Mesenchymal stem cell (in vitro differentiated cells and primary cell): ENCODE measurements around the gene SUGCT.

Experiments used
- DNase-seq: peaks from one replicate; pipeline ENCODE4 v3.0.0-alpha.2; 2013
- H2AFZ ChIP-seq: one replicate; pipeline ENCODE4 v1.6.1; 2013; ENCODE audit warnings: low read depth, mild to moderate bottlenecking, control low read depth, inconsistent platforms, low read length, moderate library complexity
- H2AK5ac ChIP-seq: 2 replicates; pipeline ENCODE4 v1.6.1; 2013; ENCODE audit warnings: low read length, moderate library complexity, mild to moderate bottlenecking, inconsistent platforms; ENCODE audit not compliant: severe bottlenecking
- H2BK120ac ChIP-seq: one replicate; pipeline ENCODE4 v1.6.1; 2013; ENCODE audit warnings: low read depth, mild to moderate bottlenecking, inconsistent platforms, low read length, moderate library complexity
- H2BK12ac ChIP-seq, 2 experiments: one replicate each; pipeline ENCODE4 v1.6.1; 2013; ENCODE audit warnings: inconsistent platforms in 2 of 2, low read length in 2 of 2, mild to moderate bottlenecking in 2 of 2, moderate library complexity in 2 of 2, control low read depth in 1 of 2
- H2BK15ac ChIP-seq: one replicate; pipeline ENCODE4 v1.6.1; 2013; ENCODE audit warnings: mild to moderate bottlenecking, low read depth, inconsistent platforms; ENCODE audit not compliant: poor library complexity, severe bottlenecking
- H2BK5ac ChIP-seq: 2 replicates; pipeline ENCODE4 v1.6.1; 2013; ENCODE audit warnings: low read depth, mild to moderate bottlenecking, low read length, control low read depth, inconsistent platforms; ENCODE audit not compliant: poor library complexity, severe bottlenecking
- H3K14ac ChIP-seq, 2 experiments: one replicate each; pipeline ENCODE4 v1.6.1; 2013; ENCODE audit warnings: inconsistent platforms in 2 of 2, low read length in 2 of 2, control low read depth in 1 of 2, mild to moderate bottlenecking in 1 of 2, moderate library complexity in 1 of 2
- H3K18ac ChIP-seq, 2 experiments: one replicate each; pipeline ENCODE4 v1.6.1; 2013; ENCODE audit warnings: inconsistent platforms in 2 of 2, low read length in 2 of 2, control low read depth in 1 of 2, low read depth in 1 of 2, mild to moderate bottlenecking in 1 of 2
- H3K23ac ChIP-seq, 2 experiments: one replicate each; pipeline ENCODE4 v1.6.1; 2013; ENCODE audit warnings: inconsistent platforms in 2 of 2, low read length in 2 of 2, mild to moderate bottlenecking in 2 of 2, moderate library complexity in 2 of 2, control low read depth in 1 of 2
- H3K27ac ChIP-seq: 2 replicates; pipeline ENCODE4 v1.5.1; 2013; ENCODE audit warnings: mild to moderate bottlenecking, moderate library complexity, low read length, control low read depth, inconsistent platforms; ENCODE audit not compliant: poor library complexity, severe bottlenecking
- H3K27me3 ChIP-seq, 2 experiments: 2 replicates each; pipeline versions ENCODE4 v1.6.1 to v1.7.0; 2013; ENCODE audit warnings: low read length in 2 of 2, mild to moderate bottlenecking in 2 of 2, moderate library complexity in 2 of 2, control low read depth in 1 of 2, inconsistent platforms in 1 of 2; ENCODE audit not compliant: control insufficient read depth in 1 of 2, insufficient read depth in 1 of 2
- H3K36me3 ChIP-seq, 2 experiments: 2 replicates each; pipeline versions ENCODE4 v1.6.1 to v1.7.0; 2013; ENCODE audit warnings: low read length in 2 of 2, control low read depth in 1 of 2, inconsistent platforms in 1 of 2, low read depth in 1 of 2, mild to moderate bottlenecking in 1 of 2; ENCODE audit not compliant: insufficient read depth in 2 of 2, control insufficient read depth in 1 of 2
- H3K4ac ChIP-seq, 2 experiments: one replicate each; pipeline ENCODE4 v1.6.1; 2013; ENCODE audit warnings: inconsistent platforms in 2 of 2, low read length in 2 of 2, mild to moderate bottlenecking in 2 of 2, moderate library complexity in 2 of 2, control low read depth in 1 of 2, low read depth in 1 of 2
- H3K4me1 ChIP-seq: 2 replicates; pipeline ENCODE4 v1.6.1; 2013; ENCODE audit warnings: low read depth, low read length, control low read depth; ENCODE audit not compliant: control insufficient read depth, insufficient read depth
- H3K4me2 ChIP-seq: 2 replicates; pipeline ENCODE4 v1.6.1; 2013; ENCODE audit warnings: low read length, mild to moderate bottlenecking, inconsistent platforms; ENCODE audit not compliant: poor library complexity, severe bottlenecking
- H3K4me3 ChIP-seq, 2 experiments: 2 replicates each; pipeline versions ENCODE4 v1.5.1 to v1.7.0; 2013; ENCODE audit warnings: low read length in 2 of 2, mild to moderate bottlenecking in 2 of 2, control low read depth in 1 of 2, low read depth in 1 of 2; ENCODE audit not compliant: insufficient read depth in 1 of 2
- H3K79me1 ChIP-seq: replicated peaks from 2 replicates; pipeline ENCODE4 v1.6.1; 2013; ENCODE audit warnings: mild to moderate bottlenecking, control low read depth, low read length, inconsistent platforms; ENCODE audit not compliant: poor library complexity, severe bottlenecking
- H3K9ac ChIP-seq: 2 replicates; pipeline ENCODE4 v1.7.0; 2013; ENCODE audit warnings: mild to moderate bottlenecking, low read length, moderate library complexity
- H3K9me3 ChIP-seq: 2 replicates; pipeline ENCODE4 v1.7.0; 2013; ENCODE audit warnings: mild to moderate bottlenecking, low read length; ENCODE audit not compliant: control insufficient read depth
- H4K8ac ChIP-seq: one replicate; pipeline ENCODE4 v1.6.1; 2013; ENCODE audit warnings: inconsistent platforms, mild to moderate bottlenecking, low read length, moderate library complexity
- H4K91ac ChIP-seq: one replicate; pipeline ENCODE4 v1.6.1; 2013; ENCODE audit warnings: mild to moderate bottlenecking, low read length, inconsistent platforms
- WGBS: methylation state at CpG from one replicate; pipeline ENCODE4 v1.1.7; 2013; ENCODE audit warnings: mixed read lengths; 5-methylcytosine and 5-hydroxymethylcytosine counted together

The SUGCT gene

GRCh38 chr7:40356871-40357709, 222.3 kb downstream of the SUGCT start:
- H2BK15ac ChIP-seq, result no peak overlapping the region
- H4K8ac ChIP-seq, result no peak overlapping the region
- H3K9me3 ChIP-seq, result no peaks in the 10 kb centered on the region
- no peak overlapping the region for H3K18ac ChIP-seq
- H3K36me3 ChIP-seq, result no peaks in the 10 kb centered on the region
- H2BK12ac ChIP-seq, result no peak overlapping the region
- no peaks in the 10 kb centered on the region for H3K27me3 ChIP-seq
- H4K91ac ChIP-seq, result no peak overlapping the region
- peak; percentile 7 for DNase-seq
- H3K4me2 ChIP-seq, result no peak overlapping the region
- WGBS, result 94% methylated on average over 5 of the region's 6 CpGs
- no peak overlapping the region for H3K4ac ChIP-seq
- no peaks in the 10 kb centered on the region for H3K4me1 ChIP-seq
- H3K79me1 ChIP-seq, result no peaks in the 10 kb centered on the region
- H2BK5ac ChIP-seq, result no peak overlapping the region
- H3K23ac ChIP-seq, result no peak overlapping the region
- H3K9ac ChIP-seq, result no peak overlapping the region
- no peak overlapping the region for H3K14ac ChIP-seq
- no peak overlapping the region for H2AFZ ChIP-seq
- no peak overlapping the region for H3K27ac ChIP-seq
- H3K4me3 ChIP-seq, result no peak overlapping the region
- no peak overlapping the region for H2BK120ac ChIP-seq
- H2AK5ac ChIP-seq, result no peak overlapping the region

- H3K4me3 ChIP-seq, result no peak overlapping the region
- H2BK12ac ChIP-seq, result no peak overlapping the region
- H2AFZ ChIP-seq, result no peak overlapping the region
- H2BK15ac ChIP-seq, result no peak overlapping the region
- no peak overlapping the region for H3K23ac ChIP-seq
- H4K91ac ChIP-seq, result no peak overlapping the region
- no peak overlapping the region for H4K8ac ChIP-seq
- H2AK5ac ChIP-seq, result no peak overlapping the region
- no peaks in the 10 kb centered on the region for H3K79me1 ChIP-seq
- no peak overlapping the region for H2BK5ac ChIP-seq
- H3K14ac ChIP-seq, result no peak overlapping the region
- no peak overlapping the region for H2BK120ac ChIP-seq
- H3K18ac ChIP-seq, result no peak overlapping the region
- no peaks in the 10 kb centered on the region for H3K9me3 ChIP-seq
- H3K9ac ChIP-seq, result no peak overlapping the region
- H3K4me2 ChIP-seq, result no peak overlapping the region
- DNase-seq, result no peak
- H3K27me3 ChIP-seq, result no peaks in the 10 kb centered on the region
- 96% methylated on average over 4 of the region's 5 CpGs for WGBS
- no peaks in the 10 kb centered on the region for H3K36me3 ChIP-seq
- H3K27ac ChIP-seq, result no peak overlapping the region
- no peak overlapping the region for H3K4ac ChIP-seq
- no peaks in the 10 kb centered on the region for H3K4me1 ChIP-seq
Measured at GRCh38 chr7:40369641-40370277, 235.0 kb downstream of the SUGCT start.

- Histone ChIP-seq H4K91ac (no peak overlapping the region), H3K9ac (no peak overlapping the region), H3K27ac (no peak overlapping the region), H3K79me1 (no peaks in the 10 kb centered on the region), H2BK120ac (no peak overlapping the region), H2BK15ac (no peak overlapping the region), H2BK5ac (no peak overlapping the region), H2AFZ (no peak overlapping the region), H3K23ac (no peak overlapping the region), H3K4me3 (no peak overlapping the region), H2AK5ac (no peak overlapping the region), H3K27me3 (no peaks in the 10 kb centered on the region), H3K4ac (no peak overlapping the region), H3K4me1 (no peaks in the 10 kb centered on the region), H3K18ac (no peak overlapping the region), H3K4me2 (no peak overlapping the region), H2BK12ac (no peak overlapping the region), H3K14ac (no peak overlapping the region), H3K36me3 (no peaks in the 10 kb centered on the region), H4K8ac (no peak overlapping the region), H3K9me3 (no peaks in the 10 kb centered on the region)
- no peak for DNase-seq
- 100% methylated on average over 1 of the region's 4 CpGs for WGBS
Measured at GRCh38 chr7:40371806-40372440, 237.1 kb downstream of the SUGCT start.

- H3K9ac ChIP-seq, result no peak overlapping the region
- no peak overlapping the region for H3K4ac ChIP-seq
- H2AK5ac ChIP-seq, result no peak overlapping the region
- no peaks in the 10 kb centered on the region for H3K36me3 ChIP-seq
- H4K91ac ChIP-seq, result no peak overlapping the region
- WGBS, result 71% methylated on average over 2 of the region's 2 CpGs
- no peaks in the 10 kb centered on the region for H3K79me1 ChIP-seq
- no peaks in the 10 kb centered on the region for H3K4me1 ChIP-seq
- H2AFZ ChIP-seq, result no peak overlapping the region
- no peak overlapping the region for H2BK15ac ChIP-seq
- no peak overlapping the region for H3K14ac ChIP-seq
- no peak overlapping the region for H2BK120ac ChIP-seq
- DNase-seq, result no peak
- no peak overlapping the region for H2BK5ac ChIP-seq
- H3K27me3 ChIP-seq, result no peaks in the 10 kb centered on the region
- no peak overlapping the region for H3K18ac ChIP-seq
- no peak overlapping the region for H3K27ac ChIP-seq
- H2BK12ac ChIP-seq, result no peak overlapping the region
- no peak overlapping the region for H3K4me2 ChIP-seq
- H3K9me3 ChIP-seq, result peaks cover 13% of the 10 kb centered on the region
- no peak overlapping the region for H3K4me3 ChIP-seq
- no peak overlapping the region for H3K23ac ChIP-seq
- H4K8ac ChIP-seq, result no peak overlapping the region
Measured at GRCh38 chr7:40374575-40374974, 239.8 kb downstream of the SUGCT start.
